ENCODE measurements around the gene DNAL1.
A peak's percentile ranks its signal among the peaks of the same experiment; 100 is the strongest.

The DNAL1 gene

DNA sequence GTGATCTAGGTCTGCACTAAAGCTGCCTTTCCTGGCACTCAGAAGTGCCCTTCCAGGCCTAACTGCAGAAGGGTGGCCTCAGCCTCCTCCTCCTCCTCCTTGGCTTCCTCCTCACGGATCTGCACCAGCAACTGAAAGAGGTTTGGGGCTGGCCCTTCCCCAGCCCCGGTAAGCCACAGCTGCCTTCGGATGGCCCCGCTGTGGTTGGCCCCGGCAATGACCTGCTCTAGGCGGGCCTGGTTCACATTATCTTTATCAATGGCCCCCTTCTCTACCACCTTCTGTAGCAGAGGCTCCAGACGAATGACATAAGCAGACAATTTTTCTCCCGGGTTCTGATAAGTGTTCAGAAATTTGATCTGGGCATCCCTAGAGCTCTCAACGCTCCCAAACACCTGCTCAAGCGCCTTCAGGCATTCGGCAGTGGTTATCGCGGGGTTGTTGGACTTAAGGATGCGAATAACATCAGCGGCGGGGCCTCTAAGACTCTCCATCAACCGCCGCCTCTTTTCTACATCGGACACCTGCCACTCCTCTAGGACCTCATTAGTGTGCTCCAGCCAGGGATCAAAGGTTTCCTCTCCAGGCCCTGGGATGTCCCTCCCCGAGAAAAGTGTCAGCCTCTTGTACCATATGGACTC lies 67.9 kb downstream of the DNAL1 start:
- H3K27me3 ChIP-seq, result no peaks in the 10 kb centered on the region
- peak; percentile 46 for DNase-seq
- TF ChIP-seq, protein P1, sequence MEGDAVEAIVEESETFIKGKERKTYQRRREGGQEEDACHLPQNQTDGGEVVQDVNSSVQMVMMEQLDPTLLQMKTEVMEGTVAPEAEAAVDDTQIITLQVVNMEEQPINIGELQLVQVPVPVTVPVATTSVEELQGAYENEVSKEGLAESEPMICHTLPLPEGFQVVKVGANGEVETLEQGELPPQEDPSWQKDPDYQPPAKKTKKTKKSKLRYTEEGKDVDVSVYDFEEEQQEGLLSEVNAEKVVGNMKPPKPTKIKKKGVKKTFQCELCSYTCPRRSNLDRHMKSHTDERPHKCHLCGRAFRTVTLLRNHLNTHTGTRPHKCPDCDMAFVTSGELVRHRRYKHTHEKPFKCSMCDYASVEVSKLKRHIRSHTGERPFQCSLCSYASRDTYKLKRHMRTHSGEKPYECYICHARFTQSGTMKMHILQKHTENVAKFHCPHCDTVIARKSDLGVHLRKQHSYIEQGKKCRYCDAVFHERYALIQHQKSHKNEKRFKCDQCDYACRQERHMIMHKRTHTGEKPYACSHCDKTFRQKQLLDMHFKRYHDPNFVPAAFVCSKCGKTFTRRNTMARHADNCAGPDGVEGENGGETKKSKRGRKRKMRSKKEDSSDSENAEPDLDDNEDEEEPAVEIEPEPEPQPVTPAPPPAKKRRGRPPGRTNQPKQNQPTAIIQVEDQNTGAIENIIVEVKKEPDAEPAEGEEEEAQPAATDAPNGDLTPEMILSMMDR (IDR thresholded peaks at IDR 0.05; ENCODE audit: low read depth, low read length), result no peak
- H3K9me3 ChIP-seq, result no peaks in the 10 kb centered on the region
- H3K4me3 ChIP-seq (ENCODE audit: low read depth, low read length), result peak overlapping the region; percentile 82
- H3K4me1 ChIP-seq, result peaks cover 14% of the 10 kb centered on the region
- peaks cover 15% of the 10 kb centered on the region; the same call in 1 of the 2 replicates for H3K36me3 ChIP-seq

GRCh38 chr14:73713206-73713802 lies 68.5 kb downstream of the DNAL1 start:
- peak overlapping the region; percentile 82 for H3K4me3 ChIP-seq (ENCODE audit: low read depth, low read length)
- peaks cover 15% of the 10 kb centered on the region for H3K4me1 ChIP-seq
- peaks cover 20% of the 10 kb centered on the region for H3K36me3 ChIP-seq
- H3K9me3 ChIP-seq, result no peaks in the 10 kb centered on the region
- H3K27me3 ChIP-seq, result no peaks in the 10 kb centered on the region
- no peak for DNase-seq
- TF ChIP-seq, protein P1 (IDR thresholded peaks at IDR 0.05; ENCODE audit: low read depth, low read length), result no peak

- TF ChIP-seq, protein P1 (IDR thresholded peaks at IDR 0.05; ENCODE audit: low read depth, low read length), result no peak
- peak; percentile 95 for DNase-seq
- H3K9me3 ChIP-seq, result no peaks in the 10 kb centered on the region
- peaks cover 15% of the 10 kb centered on the region for H3K4me1 ChIP-seq
- H3K4me3 ChIP-seq (ENCODE audit: low read depth, low read length), result peak within 1 kb of the TSS; percentile 82
- H3K36me3 ChIP-seq, result peaks cover 21% of the 10 kb centered on the region
- no peaks in the 10 kb centered on the region for H3K27me3 ChIP-seq
Observed at GRCh38 chr14:73713803-73714655, 69.2 kb downstream of the DNAL1 start, which contains the start of gene PNMA1. Gene PNMA1 (minus strand): TSS chr14:73714384. CDS start chr14:73713639, 745 bp downstream.

GRCh38 chr14:73714656-73715081 lies 69.9 kb downstream of the DNAL1 start:
- TF ChIP-seq, protein P1 (IDR thresholded peaks at IDR 0.05; ENCODE audit: low read depth, low read length), result no peak
- peaks cover 25% of the 10 kb centered on the region for H3K36me3 ChIP-seq
- no peak for DNase-seq
- no peaks in the 10 kb centered on the region for H3K27me3 ChIP-seq
- H3K4me1 ChIP-seq, result peaks cover 15% of the 10 kb centered on the region
- H3K9me3 ChIP-seq, result no peaks in the 10 kb centered on the region
- peak overlapping the region; percentile 82 for H3K4me3 ChIP-seq (ENCODE audit: low read depth, low read length)

DNA sequence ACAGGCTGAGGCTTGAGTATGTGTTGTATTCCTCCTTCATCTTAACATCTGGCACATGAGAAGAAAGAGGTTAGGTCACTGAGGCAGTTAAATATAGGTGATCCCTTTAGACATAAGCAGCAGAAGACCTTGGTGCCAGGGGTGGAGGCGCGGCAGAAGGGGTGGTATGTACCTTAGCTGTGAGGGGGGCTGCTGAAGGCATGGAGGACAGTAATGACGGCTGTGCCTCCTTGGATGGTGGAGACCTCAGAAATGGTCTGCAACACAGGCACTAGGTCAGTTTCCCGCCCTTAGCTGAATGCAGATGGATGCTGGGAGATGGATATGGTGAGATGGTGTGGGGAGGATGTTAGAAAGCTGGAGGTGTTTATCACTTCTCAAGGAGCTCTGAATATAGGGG lies 70.9 kb downstream of the DNAL1 start:
- TF ChIP-seq, protein P1 (IDR thresholded peaks at IDR 0.05; ENCODE audit: low read depth, low read length), result no peak
- Histone ChIP-seq H3K4me3 (ENCODE audit: low read depth, low read length) (no peak overlapping the region), H3K4me1 (peaks cover 15% of the 10 kb centered on the region), H3K27me3 (no peaks in the 10 kb centered on the region), H3K9me3 (no peaks in the 10 kb centered on the region), H3K36me3 (peaks cover 26% of the 10 kb centered on the region)
- no peak for DNase-seq
